Measurements from ENCODE around the gene BRIP1. TPM values are rescaled to one million over a fixed set of nuclear protein-coding genes. Genes with fewer than 3 reads are reported as not detected.

BRIP1 gene
- polyA plus RNA-seq, 1 experiment, result 2.9 TPM

DNA sequence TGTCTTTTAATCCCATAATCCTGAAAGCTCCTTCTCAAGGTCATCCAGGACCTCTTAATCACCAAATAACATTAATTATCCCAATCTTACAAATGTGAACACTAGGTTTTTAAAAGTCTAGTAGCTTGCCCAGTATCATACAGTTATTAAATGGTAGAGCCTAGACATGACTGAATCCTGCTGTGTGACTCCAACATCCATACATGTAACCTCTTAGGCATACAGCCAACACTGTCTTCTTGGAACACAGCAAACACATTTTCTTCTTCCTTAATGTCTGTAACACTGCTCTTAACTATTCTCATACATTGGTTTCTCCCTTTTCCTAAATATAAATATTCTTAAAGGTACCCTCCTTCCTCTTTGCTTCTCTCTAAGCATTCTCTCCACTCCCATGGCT, 13.7 kb downstream of the BRIP1 start:
- CTCF ChIA-PET, result no interaction called here
- H3K36me3 ChIP-seq (ENCODE audit: control insufficient read depth, insufficient read depth, low read length), result no peaks in the 10 kb centered on the region
- DNase-seq (ENCODE audit: low read depth), result no peak

DNA sequence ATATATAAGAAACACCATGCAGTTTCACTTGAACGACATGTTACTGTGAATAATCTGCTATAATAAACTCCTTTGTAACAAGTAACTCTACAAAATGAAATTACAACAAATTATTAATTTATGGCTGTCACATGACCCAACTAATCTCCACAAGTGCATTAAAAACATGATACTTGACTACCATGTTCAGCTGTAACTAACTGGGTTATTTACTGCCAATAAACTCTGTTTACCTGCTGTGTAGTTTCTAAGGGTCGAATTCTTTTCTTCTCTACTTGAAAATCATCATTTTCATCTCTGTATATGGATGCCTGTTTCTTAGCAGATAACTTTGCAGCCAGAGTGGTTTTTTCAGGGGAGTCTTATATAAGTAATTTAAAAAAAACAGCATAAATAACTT, 14.4 kb downstream of the BRIP1 start:
- Histone ChIP-seq H3K4me3 (ENCODE audit: low read depth, low read length) (no peak overlapping the region), H3K36me3 (ENCODE audit: control insufficient read depth, insufficient read depth, low read length) (no peaks in the 10 kb centered on the region), H3K27me3 (ENCODE audit: control insufficient read depth, insufficient read depth, low read length) (no peaks in the 10 kb centered on the region)
- CTCF ChIA-PET, result no interaction called here
- POLR2A ChIA-PET, result no interaction called here
- TF ChIP-seq, protein P1, sequence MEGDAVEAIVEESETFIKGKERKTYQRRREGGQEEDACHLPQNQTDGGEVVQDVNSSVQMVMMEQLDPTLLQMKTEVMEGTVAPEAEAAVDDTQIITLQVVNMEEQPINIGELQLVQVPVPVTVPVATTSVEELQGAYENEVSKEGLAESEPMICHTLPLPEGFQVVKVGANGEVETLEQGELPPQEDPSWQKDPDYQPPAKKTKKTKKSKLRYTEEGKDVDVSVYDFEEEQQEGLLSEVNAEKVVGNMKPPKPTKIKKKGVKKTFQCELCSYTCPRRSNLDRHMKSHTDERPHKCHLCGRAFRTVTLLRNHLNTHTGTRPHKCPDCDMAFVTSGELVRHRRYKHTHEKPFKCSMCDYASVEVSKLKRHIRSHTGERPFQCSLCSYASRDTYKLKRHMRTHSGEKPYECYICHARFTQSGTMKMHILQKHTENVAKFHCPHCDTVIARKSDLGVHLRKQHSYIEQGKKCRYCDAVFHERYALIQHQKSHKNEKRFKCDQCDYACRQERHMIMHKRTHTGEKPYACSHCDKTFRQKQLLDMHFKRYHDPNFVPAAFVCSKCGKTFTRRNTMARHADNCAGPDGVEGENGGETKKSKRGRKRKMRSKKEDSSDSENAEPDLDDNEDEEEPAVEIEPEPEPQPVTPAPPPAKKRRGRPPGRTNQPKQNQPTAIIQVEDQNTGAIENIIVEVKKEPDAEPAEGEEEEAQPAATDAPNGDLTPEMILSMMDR (IDR thresholded peaks at IDR 0.05; ENCODE audit: insufficient read depth, low read depth, low read length), result no peak
- no peak for DNase-seq (ENCODE audit: low read depth)

More for the DNA sequence above, 13.7 kb downstream of the BRIP1 start:
- Histone ChIP-seq H3K27me3 (ENCODE audit: control insufficient read depth, insufficient read depth, low read length) (no peaks in the 10 kb centered on the region), H3K4me3 (ENCODE audit: low read depth, low read length) (no peak overlapping the region)
- POLR2A ChIA-PET, result no interaction called here
- TF ChIP-seq, protein P1 (IDR thresholded peaks at IDR 0.05; ENCODE audit: insufficient read depth, low read depth, low read length), result no peak

DNA sequence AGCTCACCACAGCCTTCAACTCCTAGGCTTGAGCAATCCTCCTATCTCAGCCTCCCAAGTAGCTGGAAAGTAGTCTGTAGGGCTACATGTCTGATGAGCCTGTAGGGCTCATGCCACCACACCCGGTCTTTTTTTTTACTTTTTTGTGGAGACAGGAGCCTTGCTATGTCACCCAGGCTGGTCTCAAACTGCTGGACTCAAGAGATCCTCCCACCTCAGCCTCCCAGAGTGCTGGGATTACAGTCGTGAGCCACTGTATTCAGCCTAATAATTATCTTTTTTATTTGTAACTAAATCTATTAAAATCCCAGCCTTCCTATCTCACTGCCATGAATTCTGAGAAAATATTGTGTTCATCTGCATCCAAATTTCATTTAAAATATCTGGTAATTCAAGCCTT, 15.1 kb downstream of the BRIP1 start:
- no peak overlapping the region for H3K4me3 ChIP-seq (ENCODE audit: low read depth, low read length)
- TF ChIP-seq, protein P1 (IDR thresholded peaks at IDR 0.05; ENCODE audit: insufficient read depth, low read depth, low read length), result no peak
- H3K36me3 ChIP-seq (ENCODE audit: control insufficient read depth, insufficient read depth, low read length), result no peaks in the 10 kb centered on the region
- ChIA-PET CTCF (interaction anchor here (0.7 kb wide), 1 partner anchor 37 kb away, joined by 4 read pairs; no protein-coding TSS in a partner anchor), POLR2A (no interaction called here)
- no peaks in the 10 kb centered on the region for H3K27me3 ChIP-seq (ENCODE audit: control insufficient read depth, insufficient read depth, low read length)
- no peak for DNase-seq (ENCODE audit: low read depth)

DNA sequence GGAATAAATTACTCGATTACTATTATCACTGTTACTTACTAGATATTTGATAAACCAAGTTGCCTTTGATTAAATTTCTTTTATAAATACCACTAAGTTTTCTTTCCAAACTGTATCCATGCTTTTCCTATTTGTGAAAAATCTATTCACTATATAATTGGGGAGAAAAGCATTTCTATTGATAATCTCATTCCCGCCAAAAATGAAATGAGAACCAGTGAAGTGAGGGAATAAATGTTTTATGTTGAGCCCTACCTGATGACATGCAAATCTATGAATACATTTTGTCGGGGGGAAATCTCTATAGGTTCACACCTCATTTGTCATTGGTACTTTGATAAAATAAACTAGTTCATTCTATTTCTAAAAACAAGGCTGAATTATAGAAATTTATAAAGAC, 15.7 kb downstream of the BRIP1 start:
- Histone ChIP-seq H3K27me3 (ENCODE audit: control insufficient read depth, insufficient read depth, low read length) (no peaks in the 10 kb centered on the region), H3K36me3 (ENCODE audit: control insufficient read depth, insufficient read depth, low read length) (no peaks in the 10 kb centered on the region), H3K4me3 (ENCODE audit: low read depth, low read length) (no peak overlapping the region)
- ChIA-PET CTCF (interaction anchor here (0.7 kb wide), 1 partner anchor 38 kb away, joined by 4 read pairs; no protein-coding TSS in a partner anchor), POLR2A (no interaction called here)
- TF ChIP-seq, protein P1 (IDR thresholded peaks at IDR 0.05; ENCODE audit: insufficient read depth, low read depth, low read length), result no peak
- no peak for DNase-seq (ENCODE audit: low read depth)

DNA sequence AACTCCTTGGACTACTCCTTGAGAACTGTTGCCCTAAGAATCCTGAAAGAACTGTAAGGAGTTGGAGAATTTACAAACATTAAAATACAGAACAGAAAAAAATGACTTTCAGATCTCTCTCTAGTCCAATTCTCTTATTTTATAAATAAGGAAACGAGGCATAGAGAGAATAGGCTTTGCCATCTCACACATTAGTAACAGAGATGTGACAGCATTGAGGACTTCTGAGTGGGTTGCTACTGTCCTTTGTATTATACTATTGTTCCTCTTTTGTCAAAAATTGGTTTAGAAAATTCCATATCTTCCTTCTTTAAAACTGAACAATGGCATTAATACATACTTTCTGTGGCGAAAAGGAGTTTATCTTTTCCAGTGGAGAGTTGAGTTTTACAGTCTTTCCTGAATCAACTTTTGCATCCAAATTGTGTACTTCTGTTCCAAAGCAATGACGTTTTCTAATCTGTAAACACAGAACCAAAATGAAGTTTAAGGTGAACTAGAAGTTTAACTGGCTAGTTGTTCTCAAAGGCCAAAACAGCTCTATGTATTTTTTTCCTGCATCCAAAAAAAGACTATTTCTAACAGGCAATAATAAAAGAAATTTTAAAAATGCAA, 16.5 kb downstream of the BRIP1 start:
- POLR2A ChIA-PET, result no interaction called here
- H3K36me3 ChIP-seq (ENCODE audit: control insufficient read depth, insufficient read depth, low read length), result no peaks in the 10 kb centered on the region
- no peaks in the 10 kb centered on the region for H3K27me3 ChIP-seq (ENCODE audit: control insufficient read depth, insufficient read depth, low read length)
- TF ChIP-seq, protein P1 (IDR thresholded peaks at IDR 0.05; ENCODE audit: insufficient read depth, low read depth, low read length), result no peak
- CTCF ChIA-PET, result no interaction called here
- no peak overlapping the region for H3K4me3 ChIP-seq (ENCODE audit: low read depth, low read length)
- DNase-seq (ENCODE audit: low read depth), result no peak
